GM10248 (cell line): ENCODE measurements around the gene KMT5C.

Experiments used
- CTCF ChIA-PET: fragments of 300-600 bp; sonication (Branson Sonifier 250); formaldehyde crosslinking; extraction: SDS; loops from one replicate; lab custom pipeline; 2021; ENCODE audit warnings: antibody characterized with exemption; lab: Yijun Ruan, JAX
- POLR2A ChIA-PET: fragments of 350-650 bp; sonication (Branson Sonifier 250); formaldehyde crosslinking; extraction: SDS; loops from one replicate; lab custom pipeline; 2020; ENCODE audit warnings: antibody characterized with exemption; lab: Yijun Ruan, JAX
- DNase-seq: peaks from one replicate; pipeline ENCODE4 v3.0.0; 2012; ENCODE audit errors: extremely low spot score
- TF ChIP-seq, protein P1 (sequence below): IDR thresholded peaks from 2 replicates; pipeline ENCODE4 v1.5.1; 2012; ENCODE audit warnings: mild to moderate bottlenecking, low read depth; ENCODE audit errors: extremely low read depth, missing control alignments, control extremely low read depth

Gene KMT5C

DNA sequence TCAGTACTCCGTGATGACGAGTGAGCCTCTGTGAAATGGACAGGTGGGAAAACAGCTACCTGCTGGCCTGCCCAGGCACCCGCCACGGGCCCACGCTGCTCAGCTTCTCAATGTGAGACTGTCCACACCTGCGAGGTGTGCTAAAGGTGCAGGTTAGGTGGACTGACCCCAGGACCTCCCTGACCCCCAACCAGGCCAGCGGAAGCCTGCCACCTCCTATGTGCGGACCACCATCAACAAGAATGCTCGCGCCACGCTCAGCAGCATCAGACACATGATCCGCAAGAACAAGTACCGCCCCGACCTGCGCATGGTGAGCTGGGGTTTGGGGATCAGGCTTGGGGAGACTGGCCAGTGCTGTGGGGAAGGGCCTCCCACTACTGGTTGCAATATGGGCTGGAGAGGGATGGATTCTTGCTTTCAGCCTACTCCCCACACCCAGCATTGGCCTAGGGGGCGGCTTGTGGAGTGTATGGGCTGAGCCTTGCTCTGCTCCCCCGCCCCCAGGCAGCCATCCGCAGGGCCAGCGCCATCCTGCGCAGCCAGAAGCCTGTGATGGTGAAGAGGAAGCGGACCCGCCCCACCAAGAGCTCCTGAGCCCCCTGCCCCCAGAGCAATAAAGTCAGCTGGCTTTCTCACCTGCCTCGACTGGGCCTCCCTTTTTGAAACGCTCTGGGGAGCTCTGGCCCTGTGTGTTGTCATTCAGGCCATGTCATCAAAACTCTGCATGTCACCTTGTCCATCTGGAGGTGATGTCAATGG lies 48.2 kb downstream of the KMT5C start:
- ChIA-PET POLR2A (interaction anchor here (1.2 to 6.1 kb wide), 5 partner anchors 10 to 19 kb away, joined by 5 to 29 read pairs (median 7); partner anchors contain the start of gene UBE2S), CTCF (interaction anchor here (1.4 to 1.9 kb wide), 2 partner anchors 30 to 86 kb away, joined by 5 read pairs; no protein-coding TSS in a partner anchor)
- DNase-seq = no peak
- TF ChIP-seq, protein P1, sequence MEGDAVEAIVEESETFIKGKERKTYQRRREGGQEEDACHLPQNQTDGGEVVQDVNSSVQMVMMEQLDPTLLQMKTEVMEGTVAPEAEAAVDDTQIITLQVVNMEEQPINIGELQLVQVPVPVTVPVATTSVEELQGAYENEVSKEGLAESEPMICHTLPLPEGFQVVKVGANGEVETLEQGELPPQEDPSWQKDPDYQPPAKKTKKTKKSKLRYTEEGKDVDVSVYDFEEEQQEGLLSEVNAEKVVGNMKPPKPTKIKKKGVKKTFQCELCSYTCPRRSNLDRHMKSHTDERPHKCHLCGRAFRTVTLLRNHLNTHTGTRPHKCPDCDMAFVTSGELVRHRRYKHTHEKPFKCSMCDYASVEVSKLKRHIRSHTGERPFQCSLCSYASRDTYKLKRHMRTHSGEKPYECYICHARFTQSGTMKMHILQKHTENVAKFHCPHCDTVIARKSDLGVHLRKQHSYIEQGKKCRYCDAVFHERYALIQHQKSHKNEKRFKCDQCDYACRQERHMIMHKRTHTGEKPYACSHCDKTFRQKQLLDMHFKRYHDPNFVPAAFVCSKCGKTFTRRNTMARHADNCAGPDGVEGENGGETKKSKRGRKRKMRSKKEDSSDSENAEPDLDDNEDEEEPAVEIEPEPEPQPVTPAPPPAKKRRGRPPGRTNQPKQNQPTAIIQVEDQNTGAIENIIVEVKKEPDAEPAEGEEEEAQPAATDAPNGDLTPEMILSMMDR = no peak

DNA sequence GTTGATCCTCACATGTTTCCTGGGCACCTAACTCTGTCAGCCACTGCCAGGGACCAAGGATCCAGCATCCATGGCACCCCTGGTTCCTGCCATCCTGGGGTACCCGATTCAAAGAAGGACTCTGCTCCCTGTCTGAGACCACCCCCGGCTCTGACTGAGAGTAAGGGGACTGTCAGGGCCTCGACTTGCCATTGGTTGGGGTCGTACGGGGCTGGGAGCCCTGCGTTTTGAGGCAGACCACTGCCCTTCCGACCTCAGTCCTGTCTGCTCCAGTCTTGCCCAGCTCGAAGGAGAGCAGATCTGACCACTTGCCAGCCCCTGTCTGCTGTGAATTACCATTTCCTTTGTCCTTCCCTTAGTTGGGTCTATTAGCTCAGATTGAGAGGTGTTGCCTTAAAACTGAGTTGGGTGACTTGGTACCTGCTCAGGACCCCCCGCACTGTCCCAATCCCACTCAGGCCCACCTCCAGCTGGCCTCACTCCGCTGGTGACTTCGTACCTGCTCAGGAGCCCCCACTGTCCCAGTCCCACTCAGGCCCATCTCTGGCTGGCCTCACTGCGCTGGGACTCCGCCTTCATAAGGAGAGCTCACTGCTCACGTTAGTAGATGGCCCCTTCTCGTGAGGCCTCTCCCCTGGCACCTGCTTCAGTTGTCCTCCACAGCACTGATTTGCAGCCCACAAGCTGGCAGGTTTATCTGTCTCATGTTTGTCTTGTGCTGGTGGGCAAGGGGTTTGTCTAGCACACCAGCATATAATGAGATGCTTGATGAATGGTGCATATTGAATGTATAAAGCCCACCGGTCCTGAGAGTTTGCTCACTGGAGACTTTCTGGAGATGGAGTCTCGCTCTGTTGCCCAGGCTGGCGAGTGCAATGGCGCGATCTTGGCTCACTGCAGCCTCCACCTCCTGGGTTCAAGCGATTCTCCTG lies 50.0 kb downstream of the KMT5C start:
- TF ChIP-seq, protein P1 = no peak
- ChIA-PET CTCF (interaction anchor here (1.4 to 1.9 kb wide), 3 partner anchors 21 to 88 kb away, joined by 3 to 5 read pairs (median 4); partner anchors contain the start of gene KMT5C), POLR2A (interaction anchor here (0.6 to 6.1 kb wide), 5 partner anchors 8 to 229 kb away, joined by 3 to 29 read pairs (median 6); partner anchors contain the start of gene UBE2S)
- DNase-seq = no peak

DNA sequence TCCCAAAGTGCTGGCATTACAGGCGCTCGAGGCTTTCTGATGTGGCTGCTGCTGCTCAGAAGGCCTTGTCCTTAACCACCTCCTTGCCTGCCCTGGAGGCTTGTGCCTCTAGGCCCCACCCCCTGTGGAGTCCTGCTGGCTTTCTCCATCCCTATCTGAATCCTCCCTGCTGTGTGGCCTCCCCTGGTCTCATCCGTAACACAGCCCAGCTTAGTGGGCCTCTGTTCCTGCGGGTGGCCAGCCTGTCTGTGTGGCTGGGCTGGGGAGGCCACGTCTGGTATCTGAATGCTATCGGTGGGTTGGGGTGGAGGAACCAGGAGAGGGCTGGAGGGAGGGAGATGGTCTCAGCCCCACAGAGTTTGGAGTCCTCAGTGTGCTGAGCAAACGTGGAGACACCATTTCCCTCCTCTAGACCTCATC lies 50.8 kb downstream of the KMT5C start:
- POLR2A ChIA-PET = interaction anchor here (0.9 to 6.1 kb wide), 4 partner anchors 9 to 51 kb away, joined by 3 to 29 read pairs (median 6); partner anchors contain the start of genes KMT5C and UBE2S
- TF ChIP-seq, protein P1 = no peak
- CTCF ChIA-PET = interaction anchor here (1.4 to 1.6 kb wide), 2 partner anchors 21 to 51 kb away, joined by 3 to 4 read pairs; partner anchors contain the start of gene KMT5C
- DNase-seq = no peak

DNA sequence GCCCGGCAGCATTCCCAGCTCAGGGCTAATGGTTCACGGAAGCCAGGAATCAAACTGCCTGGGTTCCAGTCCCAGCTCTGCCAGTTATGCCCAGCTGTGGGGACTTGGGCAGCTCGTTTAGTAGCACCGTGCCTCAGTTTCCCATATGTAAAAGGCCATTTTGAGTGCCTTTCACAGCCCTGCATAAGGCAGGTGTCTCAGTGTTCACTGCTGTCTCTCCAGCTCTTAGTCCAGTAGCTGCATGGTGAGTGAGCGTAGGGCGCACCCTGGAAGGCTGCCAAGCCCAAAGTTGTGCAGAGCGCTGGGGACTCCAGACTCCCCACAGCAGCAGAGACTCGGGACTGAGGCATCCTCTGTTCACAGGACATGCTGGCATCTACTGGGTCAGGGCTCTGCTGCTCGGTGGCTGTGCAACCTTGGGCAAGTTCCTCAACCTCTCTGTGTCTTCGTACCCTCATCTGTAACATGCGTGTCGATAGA lies 51.6 kb downstream of the KMT5C start:
- ChIA-PET POLR2A (interaction anchor here (0.9 to 6.1 kb wide), 3 partner anchors 9 to 52 kb away, joined by 3 to 29 read pairs (median 4); partner anchors contain the start of genes KMT5C and UBE2S), CTCF (interaction anchor here (1.4 to 1.6 kb wide), 2 partner anchors 20 to 52 kb away, joined by 3 to 4 read pairs; partner anchors contain the start of gene KMT5C)
- TF ChIP-seq, protein P1 = no peak
- no peak for DNase-seq

DNA sequence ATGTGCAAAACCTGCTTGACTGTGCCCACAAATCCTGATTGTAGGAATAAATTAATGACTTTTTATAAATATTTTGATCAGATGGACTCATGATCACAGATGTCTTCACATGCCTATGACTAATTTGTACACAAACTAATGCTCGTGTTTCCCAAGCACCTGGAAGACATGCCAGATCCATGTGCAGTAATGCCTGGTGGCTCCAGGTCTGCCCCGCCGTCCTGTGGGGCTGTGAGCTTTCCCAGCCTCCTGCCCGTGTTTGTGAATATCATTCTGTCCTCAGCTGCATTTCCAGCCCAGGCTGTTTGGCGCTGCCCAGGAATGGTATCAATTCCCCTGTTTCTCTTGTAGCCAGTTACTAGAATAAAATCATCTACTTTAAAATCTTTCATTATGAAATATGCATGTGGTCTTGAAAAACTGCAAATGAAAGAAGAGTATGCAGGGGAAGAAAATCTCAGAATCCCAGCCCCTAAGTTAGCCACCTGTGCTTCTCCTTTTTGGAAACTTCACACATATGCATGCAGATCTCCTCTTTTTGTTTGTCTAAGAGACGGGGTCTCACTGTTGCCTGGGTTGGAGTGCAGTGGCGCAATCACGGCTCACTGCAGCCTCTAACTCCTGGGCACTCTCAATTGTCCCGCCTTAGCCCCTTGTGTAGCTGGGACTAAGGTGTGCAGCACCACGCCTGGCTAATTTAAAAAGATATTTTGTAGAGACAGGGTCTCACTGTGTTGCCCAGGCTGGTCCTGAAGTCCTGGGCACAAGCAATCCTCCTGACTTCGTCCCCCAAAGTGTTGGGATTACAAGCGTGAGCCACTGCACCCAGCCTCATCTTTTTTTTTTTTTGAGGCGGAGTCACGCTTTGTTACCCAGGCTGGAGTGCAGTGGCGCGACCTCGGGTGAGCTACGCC lies 52.3 kb downstream of the KMT5C start:
- TF ChIP-seq, protein P1 = no peak
- DNase-seq = no peak
- ChIA-PET POLR2A (interaction anchor here (0.7 to 6.1 kb wide), 3 partner anchors 15 to 221 kb away, joined by 3 to 29 read pairs (median 3); partner anchors contain the start of gene UBE2S), CTCF (no interaction called here)
